ENCODE results near the gene RBFA.
"Not testable (repeated sequence)": the region's sequence is repeated elsewhere in the genome, so short reads cannot be mapped to it uniquely, and the experiment has no call there.

Gene RBFA

GRCh38 chr18:80009661-80010550 lies 24.3 kb upstream of the RBFA start:
- Histone ChIP-seq H3K4me2 (ENCODE audit: low read length) (no peak overlapping the region), H3K4me3 (ENCODE audit: low read length) (no peak overlapping the region), H3K9me3 (ENCODE audit: control insufficient read depth, insufficient read depth, low read length) (peaks cover 3% of the 10 kb centered on the region; the same call in 1 of the 2 replicates), H3K36me3 (ENCODE audit: control insufficient read depth, low read length) (no peaks in the 10 kb centered on the region), H3F3A (ENCODE audit: control insufficient read depth, insufficient read depth) (no peaks in the 10 kb centered on the region), H3K27me3 (ENCODE audit: control insufficient read depth, low read length) (no peaks in the 10 kb centered on the region), H3K79me2 (ENCODE audit: control insufficient read depth, low read length) (no peaks in the 10 kb centered on the region), H3K27ac (ENCODE audit: low read depth, low read length) (no peak overlapping the region), H3K4me1 (ENCODE audit: control insufficient read depth, low read length) (no peaks in the 10 kb centered on the region), H4K20me1 (ENCODE audit: control insufficient read depth, insufficient read depth, low read depth, low read length) (no peaks in the 10 kb centered on the region), H3K9me2 (replicated peaks; ENCODE audit: control insufficient read depth, low read length) (no peaks in the 10 kb centered on the region)
- TF ChIP-seq CTCF (IDR thresholded peaks at IDR 0.05; ENCODE audit: low read depth, low read length, poor library complexity, severe bottlenecking) (no peak), EZH2phosphoT487 (IDR thresholded peaks at IDR 0.05; ENCODE audit: borderline replicate concordance, low read length) (no peak)

GRCh38 chr18:80010551-80010906 lies 23.7 kb upstream of the RBFA start:
- Histone ChIP-seq H3K9me3 (ENCODE audit: control insufficient read depth, insufficient read depth, low read length) (peaks cover 3% of the 10 kb centered on the region; the same call in 1 of the 2 replicates), H3F3A (ENCODE audit: control insufficient read depth, insufficient read depth) (no peaks in the 10 kb centered on the region), H3K36me3 (ENCODE audit: control insufficient read depth, low read length) (no peaks in the 10 kb centered on the region), H3K27me3 (ENCODE audit: control insufficient read depth, low read length) (no peaks in the 10 kb centered on the region), H3K4me2 (ENCODE audit: low read length) (no peak overlapping the region), H3K27ac (ENCODE audit: low read depth, low read length) (no peak overlapping the region), H3K79me2 (ENCODE audit: control insufficient read depth, low read length) (no peaks in the 10 kb centered on the region), H3K9me2 (replicated peaks; ENCODE audit: control insufficient read depth, low read length) (no peaks in the 10 kb centered on the region), H3K4me1 (ENCODE audit: control insufficient read depth, low read length) (no peaks in the 10 kb centered on the region), H4K20me1 (ENCODE audit: control insufficient read depth, insufficient read depth, low read depth, low read length) (no peaks in the 10 kb centered on the region), H3K4me3 (ENCODE audit: low read length) (no peak overlapping the region)
- no peak for TF ChIP-seq EZH2phosphoT487 (IDR thresholded peaks at IDR 0.05; ENCODE audit: borderline replicate concordance, low read length)
- no peak for TF ChIP-seq CTCF (IDR thresholded peaks at IDR 0.05; ENCODE audit: low read depth, low read length, poor library complexity, severe bottlenecking)

- H3K4me2 ChIP-seq (ENCODE audit: low read length) = not testable (repeated sequence)
Measured at GRCh38 chr18:80011496-80012137, 22.6 kb upstream of the RBFA start.

GRCh38 chr18:80012714-80013113 lies 21.5 kb upstream of the RBFA start:
- Histone ChIP-seq H3K36me3 (ENCODE audit: control insufficient read depth, low read length) (no peaks in the 10 kb centered on the region), H3F3A (ENCODE audit: control insufficient read depth, insufficient read depth) (no peaks in the 10 kb centered on the region), H3K9me3 (ENCODE audit: control insufficient read depth, insufficient read depth, low read length) (no peaks in the 10 kb centered on the region), H3K4me3 (ENCODE audit: low read length) (no peak overlapping the region), H3K27me3 (ENCODE audit: control insufficient read depth, low read length) (no peaks in the 10 kb centered on the region), H3K4me1 (ENCODE audit: control insufficient read depth, low read length) (no peaks in the 10 kb centered on the region), H3K9me2 (replicated peaks; ENCODE audit: control insufficient read depth, low read length) (no peaks in the 10 kb centered on the region), H3K4me2 (ENCODE audit: low read length) (no peak overlapping the region), H3K27ac (ENCODE audit: low read depth, low read length) (no peak overlapping the region), H3K79me2 (ENCODE audit: control insufficient read depth, low read length) (no peaks in the 10 kb centered on the region), H4K20me1 (ENCODE audit: control insufficient read depth, insufficient read depth, low read depth, low read length) (no peaks in the 10 kb centered on the region)
- TF ChIP-seq EZH2phosphoT487 (IDR thresholded peaks at IDR 0.05; ENCODE audit: borderline replicate concordance, low read length) (no peak), CTCF (IDR thresholded peaks at IDR 0.05; ENCODE audit: low read depth, low read length, poor library complexity, severe bottlenecking) (no peak)

More at GRCh38 chr18:80011496-80012137, 22.6 kb upstream of the RBFA start:
- not testable (repeated sequence) for H3K9me3 ChIP-seq (ENCODE audit: control insufficient read depth, insufficient read depth, low read length); H3K27ac ChIP-seq (ENCODE audit: low read depth, low read length); H4K20me1 ChIP-seq (ENCODE audit: control insufficient read depth, insufficient read depth, low read depth, low read length); H3K4me1 ChIP-seq (ENCODE audit: control insufficient read depth, low read length); H3K4me3 ChIP-seq (ENCODE audit: low read length); H3K9me2 ChIP-seq (replicated peaks; ENCODE audit: control insufficient read depth, low read length); H3K36me3 ChIP-seq (ENCODE audit: control insufficient read depth, low read length); H3K79me2 ChIP-seq (ENCODE audit: control insufficient read depth, low read length); H3F3A ChIP-seq (ENCODE audit: control insufficient read depth, insufficient read depth); H3K27me3 ChIP-seq (ENCODE audit: control insufficient read depth, low read length)

Measured in DOHH2 (cell line).